GM19351 (cell line): ENCODE data around the gene ATG4B.

ENCODE experiments used
- ATAC-seq: cut with Tn5 transposase; IDR thresholded peaks from one replicate; pipeline ENCODE4 v1.9.1; 2021; ENCODE audit warnings: mild to moderate bottlenecking, moderate library complexity; ENCODE audit not compliant: unreplicated experiment

The ATG4B gene

GRCh38 chr2:241637795-241638660 is 535 bp downstream of the ATG4B start:
- ATAC-seq, result peak; percentile 25

DNA sequence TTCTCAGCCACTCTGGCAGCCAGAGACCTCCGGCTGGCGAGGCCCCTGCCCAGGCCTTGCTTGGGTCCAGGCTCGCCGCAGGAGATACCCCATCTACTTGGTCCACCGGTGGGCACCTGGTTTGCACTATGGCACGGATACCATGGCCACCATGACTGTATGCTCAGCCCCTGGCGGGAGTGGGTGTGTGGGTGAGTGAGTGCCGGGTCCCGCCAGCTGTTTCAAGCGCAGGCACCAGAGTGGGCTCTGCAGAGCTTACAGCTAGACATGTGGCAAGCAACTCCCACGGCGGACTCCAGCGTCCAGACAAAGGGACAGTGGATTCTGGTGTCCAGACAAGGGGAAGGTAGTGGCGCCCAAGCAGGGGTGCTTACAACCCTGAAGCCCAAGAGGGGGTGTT is 1.4 kb downstream of the ATG4B start:
- ATAC-seq, result no peak

GRCh38 chr2:241639385-241639784 is 1.9 kb downstream of the ATG4B start:
- ATAC-seq, result no peak

DNA sequence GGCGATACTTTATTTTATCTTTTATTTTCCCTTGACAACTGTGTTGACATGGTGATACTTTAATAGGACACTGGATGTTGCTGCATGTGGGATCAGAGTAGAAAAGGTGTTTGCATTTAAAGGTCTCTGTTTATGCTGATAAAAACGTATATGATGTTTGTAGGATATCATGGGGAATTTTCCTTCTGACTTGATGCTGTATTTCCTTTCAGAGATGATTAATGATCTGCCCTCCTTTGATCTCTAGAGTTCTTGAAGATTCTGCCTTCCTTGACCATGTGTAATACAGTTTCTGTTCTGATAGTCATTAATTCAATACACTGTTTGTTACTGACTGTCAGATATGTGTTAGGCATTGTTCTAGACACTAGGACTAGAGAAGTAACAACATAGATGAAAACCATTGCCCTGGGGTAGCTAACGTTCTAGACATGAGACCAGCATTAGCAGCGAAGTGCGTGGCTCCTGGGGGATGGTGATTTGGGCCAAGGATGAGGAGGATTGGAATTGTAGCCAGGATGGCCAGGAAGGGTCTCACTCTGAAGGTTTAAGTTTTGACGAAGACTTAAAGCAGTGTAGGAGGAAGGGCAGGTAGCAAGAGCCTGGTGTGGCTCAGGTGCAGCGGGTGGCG is 2.8 kb downstream of the ATG4B start:
- ATAC-seq, result no peak

DNA sequence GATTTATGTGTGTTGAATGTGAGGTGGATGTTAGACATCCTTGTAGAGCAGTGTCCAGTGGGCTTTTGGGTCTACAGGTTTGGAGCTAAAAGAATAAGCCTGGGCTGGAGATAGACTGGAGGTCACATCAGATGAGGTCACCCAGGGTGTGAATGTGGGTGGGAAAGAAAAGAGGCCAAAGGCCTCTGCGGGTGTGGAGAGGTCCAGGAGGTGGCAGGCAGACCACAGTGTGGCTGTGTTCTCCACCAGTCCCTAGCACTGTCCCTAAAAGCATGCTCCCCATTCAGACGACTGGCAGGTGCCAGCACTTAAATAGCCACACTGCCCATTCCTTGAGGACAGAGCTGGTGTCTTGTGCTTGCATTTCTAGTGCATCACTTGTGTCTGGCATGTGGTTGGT is 4.1 kb downstream of the ATG4B start:
- ATAC-seq, result no peak

DNA sequence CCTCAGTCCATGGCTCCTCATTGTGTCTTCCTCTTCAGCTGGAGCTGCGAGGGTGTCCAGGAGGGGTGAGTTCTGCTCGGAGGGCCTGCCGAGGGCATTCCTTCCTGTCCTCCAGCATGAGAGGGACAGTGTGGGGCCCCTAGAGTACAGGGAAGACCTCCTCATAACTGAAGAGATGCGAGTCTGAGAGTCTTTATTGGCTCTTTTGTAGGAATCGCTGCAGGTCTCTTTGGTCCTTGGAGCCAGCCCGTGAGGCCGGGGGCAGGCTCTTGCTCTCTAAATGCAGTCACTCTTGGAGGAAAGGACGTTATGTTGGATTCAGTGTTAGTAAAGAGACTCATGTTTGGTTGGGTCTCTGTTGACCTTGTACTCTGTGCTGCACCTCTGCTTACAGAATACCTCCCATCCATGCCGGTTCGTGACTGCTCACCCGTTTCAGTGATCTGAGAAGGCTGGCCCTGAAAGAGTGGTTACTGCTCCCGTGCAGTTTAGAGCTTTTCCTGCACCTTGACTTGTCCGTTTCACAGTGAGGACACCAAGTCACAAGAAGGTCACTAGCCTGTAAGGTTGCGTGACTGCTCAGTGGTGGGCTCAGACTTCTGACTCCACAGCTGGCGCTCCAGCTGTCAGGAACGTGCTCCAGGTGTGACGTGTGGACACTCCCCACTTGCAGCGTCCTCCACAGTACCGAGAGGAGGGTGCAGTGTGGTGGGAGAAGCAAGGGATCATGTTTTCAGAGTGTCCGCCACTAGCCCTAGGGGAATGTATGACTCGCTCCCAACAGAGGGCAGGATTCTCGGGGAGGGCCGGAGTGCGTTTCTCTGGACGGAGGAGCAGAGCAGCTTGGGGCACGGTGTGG is 7.8 kb downstream of the ATG4B start:
- ATAC-seq, result no peak

DNA sequence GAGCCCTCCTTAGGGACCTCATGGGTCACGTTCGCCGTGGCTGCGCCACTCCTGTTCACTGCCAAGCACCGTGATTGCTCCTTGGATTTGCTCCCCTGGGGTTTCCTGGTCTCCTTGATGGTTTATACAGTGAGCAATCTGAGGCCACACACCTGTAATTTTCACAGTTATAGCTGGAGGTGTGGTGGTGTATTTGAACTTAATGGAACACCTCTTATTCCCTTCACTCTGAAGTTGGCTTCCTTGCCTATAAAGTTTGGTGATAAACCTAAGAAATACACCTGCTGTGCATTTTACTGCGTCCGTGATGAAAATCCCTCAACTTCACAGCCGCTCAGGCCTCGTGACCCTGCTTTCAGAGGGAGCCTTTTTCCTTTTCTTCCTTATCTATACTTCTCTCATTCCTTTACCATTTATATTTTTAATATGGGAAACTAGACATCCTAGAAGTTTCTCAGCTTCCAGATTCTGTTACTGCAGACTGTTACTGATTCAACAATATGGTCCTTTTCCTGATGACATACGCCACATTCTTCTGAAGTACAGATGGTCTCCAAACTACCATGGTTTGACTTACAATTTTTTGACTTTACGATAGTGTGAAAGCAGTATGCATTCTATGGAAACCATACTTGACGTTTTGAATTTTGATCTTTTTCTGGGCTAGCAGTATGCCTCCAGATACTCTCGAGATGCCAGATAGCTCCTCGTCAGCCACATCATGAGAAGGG is 8.6 kb downstream of the ATG4B start:
- ATAC-seq, result no peak

- ATAC-seq, result no peak
Observed at GRCh38 chr2:241648453-241648852, 11.0 kb downstream of the ATG4B start.

GRCh38 chr2:241649404-241649803 is 11.9 kb downstream of the ATG4B start:
- no peak for ATAC-seq

DNA sequence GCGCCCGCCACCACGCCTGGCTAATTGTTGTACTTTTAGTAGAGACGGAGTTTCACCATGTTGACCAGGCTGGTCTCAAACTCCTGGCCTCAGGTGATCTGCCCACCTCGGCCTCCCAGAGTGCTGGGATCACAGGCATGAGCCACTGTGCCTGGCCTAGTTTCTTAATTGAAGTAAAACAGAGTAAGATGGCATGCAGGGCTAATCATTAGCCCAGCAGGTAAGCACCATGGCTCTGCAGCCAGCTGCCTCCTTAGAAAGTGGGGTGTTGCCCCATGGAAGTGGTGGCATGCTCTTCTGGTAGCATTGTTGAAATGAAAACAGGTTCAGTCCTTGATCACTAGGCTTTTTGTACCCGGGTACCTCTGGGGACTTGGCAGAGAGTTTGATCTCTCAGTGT is 12.4 kb downstream of the ATG4B start:
- no peak for ATAC-seq

GRCh38 chr2:241652142-241652541 is 14.6 kb downstream of the ATG4B start:
- no peak for ATAC-seq

DNA sequence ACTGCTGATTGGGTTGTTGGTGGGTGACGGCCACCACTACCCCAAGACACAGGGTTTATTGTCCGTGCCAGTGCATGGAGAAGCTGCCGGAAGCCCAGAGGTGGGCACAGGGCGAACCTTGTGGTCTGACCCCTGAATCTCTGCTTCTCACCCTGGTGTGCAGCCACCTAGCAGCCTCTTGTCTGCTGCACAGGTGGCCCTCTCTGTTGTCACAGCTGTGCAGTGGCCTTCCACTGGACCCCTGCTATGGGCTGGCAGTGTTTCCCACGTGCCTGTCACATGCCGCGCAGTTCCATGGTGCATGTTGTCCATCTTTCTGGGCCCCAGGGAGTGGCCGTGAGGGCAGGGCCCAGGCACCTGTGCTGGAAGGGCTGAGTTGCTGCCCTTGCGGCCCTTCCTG is 15.2 kb downstream of the ATG4B start:
- no peak for ATAC-seq

GRCh38 chr2:241653210-241653750 is 15.8 kb downstream of the ATG4B start:
- ATAC-seq, result no peak

DNA sequence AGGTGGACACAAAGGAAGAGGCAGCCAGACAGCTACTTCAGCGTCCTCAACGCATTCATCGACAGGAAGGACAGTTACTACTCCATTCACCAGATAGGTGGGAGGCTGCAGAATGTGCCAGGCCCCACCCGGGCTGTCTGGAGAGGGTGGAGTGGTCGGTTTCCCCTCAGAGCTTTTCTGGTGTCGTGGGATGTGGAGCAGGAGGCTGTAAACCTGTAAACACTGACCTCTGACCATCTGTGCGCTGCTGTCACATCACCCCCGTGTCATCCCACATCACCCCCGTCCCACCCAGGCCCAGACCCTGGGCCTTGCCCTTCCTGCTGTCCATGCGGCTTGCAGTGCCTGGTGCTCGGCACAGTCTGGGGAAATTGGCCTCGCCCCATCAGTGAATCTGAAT is 17.1 kb downstream of the ATG4B start:
- no peak for ATAC-seq

DNA sequence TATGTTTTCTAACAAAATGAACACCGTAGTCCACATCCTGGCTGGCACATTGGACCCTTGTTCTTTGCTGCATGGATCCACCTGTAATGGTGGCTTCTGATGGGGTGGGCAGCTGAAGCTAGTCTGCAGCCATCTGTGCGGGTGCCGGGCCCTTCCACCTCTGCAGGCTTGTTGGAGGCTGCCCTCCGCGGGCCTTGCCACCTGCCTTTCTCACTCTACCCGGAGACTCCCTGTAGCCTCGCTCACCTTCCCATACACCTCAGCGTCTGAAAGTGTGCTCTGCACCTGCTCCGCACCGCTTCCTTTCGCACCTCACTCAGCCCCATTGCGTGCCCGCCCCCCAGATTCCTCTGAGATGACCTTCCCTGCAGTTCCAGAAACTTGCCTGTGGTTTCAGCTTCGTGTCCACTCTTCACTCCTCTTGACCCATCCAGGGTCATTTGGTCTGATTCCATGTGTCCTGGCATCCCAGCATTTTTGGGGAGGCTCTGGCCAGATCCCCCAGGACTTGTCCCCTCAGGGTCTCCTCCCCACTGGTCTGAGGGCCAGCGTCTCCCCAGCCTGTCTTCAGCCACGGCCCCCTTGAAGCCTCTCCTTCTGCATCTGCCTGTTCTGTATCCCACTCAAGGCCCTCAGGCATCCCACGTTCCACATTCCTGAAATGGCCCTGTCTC is 18.2 kb downstream of the ATG4B start:
- no peak for ATAC-seq

DNA sequence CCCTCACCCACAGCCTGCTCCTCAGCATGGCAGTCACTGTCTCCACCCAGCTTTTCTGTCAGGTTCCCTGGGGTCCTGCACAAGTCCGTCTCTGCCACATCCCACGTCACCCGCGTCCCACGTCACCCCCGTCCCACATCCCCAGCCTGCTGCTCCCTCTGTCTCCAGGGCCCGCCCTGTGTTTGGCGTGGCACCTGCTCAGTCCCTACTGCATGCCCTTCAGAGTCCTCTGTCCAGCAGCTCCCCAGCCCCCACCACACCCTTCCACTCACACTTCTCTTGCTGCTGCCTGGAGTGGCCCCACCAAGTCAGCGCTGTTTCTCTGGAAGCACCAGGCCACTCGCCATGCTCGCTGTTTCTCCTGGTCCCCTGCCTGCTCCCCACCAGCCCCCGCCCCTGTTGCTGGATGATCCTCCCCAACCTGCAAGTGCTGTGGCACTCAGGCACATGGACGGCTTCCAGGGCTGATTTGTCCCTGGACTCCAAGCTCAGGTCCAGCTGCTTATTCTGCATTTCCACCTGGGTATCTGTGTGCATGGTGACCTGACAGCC is 18.8 kb downstream of the ATG4B start:
- ATAC-seq, result no peak

DNA sequence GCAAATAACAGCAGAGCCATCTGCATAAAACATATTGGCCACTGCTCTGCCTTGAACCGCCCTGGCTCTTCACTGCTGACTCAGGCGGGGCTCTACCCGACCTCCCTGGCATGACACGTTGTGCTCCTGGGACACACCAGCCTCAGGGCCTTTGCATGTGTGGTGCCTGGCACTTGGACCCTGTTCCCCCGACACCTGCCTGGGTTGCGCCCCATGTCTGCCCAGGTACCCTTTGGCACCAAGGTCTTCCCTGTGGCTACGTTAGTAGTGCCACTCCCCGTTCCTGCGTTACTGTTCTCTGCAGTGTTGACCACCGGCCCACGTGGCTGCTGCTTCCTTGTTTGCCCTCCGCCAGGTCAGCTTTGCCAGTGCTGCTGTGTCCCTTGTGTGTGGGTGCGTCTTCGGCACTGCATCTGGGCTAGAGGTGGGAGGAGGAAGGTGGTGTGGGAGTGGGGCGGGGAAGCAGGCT is 20.3 kb downstream of the ATG4B start:
- no peak for ATAC-seq

GRCh38 chr2:241658296-241658695 is 20.8 kb downstream of the ATG4B start:
- no peak for ATAC-seq

DNA sequence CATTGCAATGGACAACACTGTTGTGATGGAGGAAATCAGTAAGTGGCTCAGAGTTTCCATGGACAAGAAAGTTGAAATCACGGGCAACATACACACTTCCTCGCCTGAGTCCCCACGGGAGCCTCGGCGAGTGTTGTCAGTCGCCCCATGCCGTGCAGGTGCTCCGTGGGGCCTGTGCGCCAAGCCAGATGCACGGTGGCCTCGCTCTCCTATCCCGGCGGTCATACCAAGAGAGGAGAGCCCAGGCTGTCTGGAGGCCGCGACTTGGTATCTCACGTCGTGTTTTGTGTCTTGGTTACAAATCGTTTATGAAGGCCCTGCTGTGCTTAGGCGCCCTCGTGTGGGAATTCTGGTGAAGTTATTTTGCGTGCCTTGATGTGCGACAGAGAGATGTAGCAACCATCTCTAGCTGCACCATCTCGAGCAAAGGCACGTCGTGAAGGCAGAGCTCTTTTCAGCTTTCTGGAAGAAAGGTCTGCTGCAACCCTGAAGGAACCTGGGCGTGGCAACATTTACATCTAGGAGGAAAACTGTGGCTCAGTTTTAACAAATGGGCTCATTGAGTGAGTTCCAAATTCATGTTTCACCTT is 21.8 kb downstream of the ATG4B start:
- no peak for ATAC-seq
